Activated CD4-positive, alpha-beta T cell treated with anti-CD3 and anti-CD28 coated beads, Interleukin-10, Interleukin-2, amounts not matched to agents 100 ng/mL and 50 ng/mL, durations not matched to agents 16 hours and 8 hours (primary cell): ENCODE results near the gene TRIM24.

ENCODE experiments used
- DNase-seq: peaks from one replicate; pipeline ENCODE4 v3.0.0-alpha.2; 2020

TRIM24 gene

GRCh38 chr7:138581065-138581464, 121.0 kb downstream of the TRIM24 start:
- peak; percentile 3 for DNase-seq

GRCh38 chr7:138584283-138584682, 124.2 kb downstream of the TRIM24 start:
- DNase-seq: peak; percentile 6

DNA sequence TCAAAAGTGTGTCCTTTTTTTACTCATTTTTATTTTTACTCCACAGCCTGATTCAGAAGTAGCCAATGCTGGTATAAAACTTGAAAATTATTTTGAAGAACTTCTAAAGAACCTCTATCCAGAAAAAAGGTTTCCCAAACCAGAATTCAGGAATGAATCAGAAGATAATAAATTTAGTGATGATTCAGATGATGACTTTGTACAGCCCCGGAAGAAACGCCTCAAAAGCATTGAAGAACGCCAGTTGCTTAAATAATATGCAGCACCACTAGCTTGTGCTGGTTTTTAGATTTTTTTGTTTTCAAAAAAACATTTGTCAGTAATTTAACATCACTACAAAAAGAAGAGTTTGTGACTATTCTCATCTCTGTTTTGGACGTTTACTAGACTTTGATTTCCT, 124.6 kb downstream of the TRIM24 start:
- no peak for DNase-seq

DNA sequence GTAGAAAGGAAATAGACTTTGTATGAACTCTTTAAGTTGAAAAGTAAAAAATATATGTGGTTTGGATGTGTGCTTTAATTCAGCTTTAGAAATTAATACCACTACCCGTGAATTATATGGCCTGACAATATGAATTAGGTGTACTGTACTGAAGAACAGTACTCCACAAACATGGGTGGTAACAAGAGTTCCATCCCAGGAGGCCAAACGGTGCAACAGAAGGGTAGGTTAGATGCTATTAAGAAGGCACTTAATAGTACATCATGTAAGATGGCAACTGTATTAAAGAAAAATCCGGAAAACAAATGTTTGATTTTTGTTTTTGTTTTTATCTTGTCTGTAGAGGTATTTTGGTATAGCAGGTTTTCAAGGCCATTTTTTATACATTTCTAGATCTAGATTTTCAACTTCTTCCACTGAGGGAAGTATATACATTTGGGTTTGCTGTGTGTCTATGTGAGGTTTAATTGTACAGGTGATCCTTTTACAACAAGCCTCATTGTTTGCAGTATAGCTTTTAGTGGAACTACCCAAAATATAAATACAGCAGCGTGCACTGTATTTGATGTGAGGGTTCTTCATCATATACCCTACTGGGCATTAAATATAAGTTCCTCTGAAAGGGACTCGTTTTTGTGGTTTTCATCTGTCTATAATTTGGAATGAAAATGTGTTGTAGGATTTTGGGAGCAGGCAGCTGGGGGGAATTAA, 125.4 kb downstream of the TRIM24 start:
- DNase-seq: no peak

DNA sequence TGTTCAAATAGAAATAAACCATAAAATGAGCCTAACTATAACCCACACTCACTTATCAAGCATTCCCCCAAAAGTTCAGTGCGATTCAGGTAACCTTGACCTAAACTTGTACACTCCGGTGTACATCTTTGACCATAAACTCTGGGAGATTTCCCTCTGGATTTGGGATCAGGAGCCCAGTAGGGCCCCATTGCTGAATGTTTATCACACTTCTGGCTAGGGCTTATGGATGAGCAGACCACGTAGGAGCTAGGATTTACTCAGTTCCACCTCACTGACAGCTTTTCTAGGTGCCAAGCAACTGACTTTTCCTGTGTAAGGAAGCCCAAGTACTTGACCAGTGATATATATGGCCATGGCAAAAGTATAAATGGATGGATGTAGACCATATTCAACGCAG, 127.4 kb downstream of the TRIM24 start:
- DNase-seq: no peak

- DNase-seq: no peak
Observed at GRCh38 chr7:138588986-138589385, 128.9 kb downstream of the TRIM24 start.

GRCh38 chr7:138590154-138590553, 130.1 kb downstream of the TRIM24 start:
- no peak for DNase-seq

- no peak for DNase-seq
Observed at GRCh38 chr7:138595454-138595853, 135.4 kb downstream of the TRIM24 start.

GRCh38 chr7:138602451-138602850, 142.4 kb downstream of the TRIM24 start:
- no peak for DNase-seq

DNA sequence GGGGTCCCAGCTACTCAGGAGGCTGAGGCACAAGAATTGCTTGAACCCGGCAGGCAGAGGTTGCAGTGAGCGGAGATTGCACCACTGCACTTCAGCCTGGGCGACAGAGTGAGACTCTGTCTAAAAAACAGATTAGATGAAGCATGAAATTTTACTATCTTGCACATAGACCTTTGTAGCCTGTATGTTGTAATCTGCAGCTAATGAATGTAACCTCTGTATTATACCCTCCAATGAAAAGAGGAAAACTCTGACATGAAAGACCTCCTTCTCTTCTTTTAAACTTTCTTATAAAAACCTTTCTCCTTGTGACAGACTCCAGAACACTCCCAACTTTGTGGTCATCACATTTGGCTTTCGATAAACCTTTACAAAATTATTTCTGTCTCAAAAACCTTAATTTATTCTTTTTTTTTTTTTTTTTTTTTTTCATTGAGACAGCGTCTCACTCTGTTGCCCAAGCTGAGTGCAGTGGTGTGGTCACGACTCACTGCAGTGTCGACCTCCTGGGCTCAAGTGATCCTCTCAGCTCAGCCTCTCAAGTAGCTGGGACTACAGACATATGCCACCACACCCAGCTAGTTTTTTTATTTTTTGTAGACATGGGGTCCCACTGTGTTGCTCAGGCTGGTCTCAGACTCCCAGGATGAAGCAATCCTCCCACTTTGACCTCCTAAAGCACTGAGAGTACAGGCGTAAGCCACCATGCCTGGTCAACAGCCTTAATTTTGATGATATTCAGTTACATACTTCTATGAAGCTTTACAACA, 143.7 kb downstream of the TRIM24 start:
- no peak for DNase-seq

- DNase-seq: no peak
Observed at GRCh38 chr7:138606236-138606635, 146.2 kb downstream of the TRIM24 start.

DNA sequence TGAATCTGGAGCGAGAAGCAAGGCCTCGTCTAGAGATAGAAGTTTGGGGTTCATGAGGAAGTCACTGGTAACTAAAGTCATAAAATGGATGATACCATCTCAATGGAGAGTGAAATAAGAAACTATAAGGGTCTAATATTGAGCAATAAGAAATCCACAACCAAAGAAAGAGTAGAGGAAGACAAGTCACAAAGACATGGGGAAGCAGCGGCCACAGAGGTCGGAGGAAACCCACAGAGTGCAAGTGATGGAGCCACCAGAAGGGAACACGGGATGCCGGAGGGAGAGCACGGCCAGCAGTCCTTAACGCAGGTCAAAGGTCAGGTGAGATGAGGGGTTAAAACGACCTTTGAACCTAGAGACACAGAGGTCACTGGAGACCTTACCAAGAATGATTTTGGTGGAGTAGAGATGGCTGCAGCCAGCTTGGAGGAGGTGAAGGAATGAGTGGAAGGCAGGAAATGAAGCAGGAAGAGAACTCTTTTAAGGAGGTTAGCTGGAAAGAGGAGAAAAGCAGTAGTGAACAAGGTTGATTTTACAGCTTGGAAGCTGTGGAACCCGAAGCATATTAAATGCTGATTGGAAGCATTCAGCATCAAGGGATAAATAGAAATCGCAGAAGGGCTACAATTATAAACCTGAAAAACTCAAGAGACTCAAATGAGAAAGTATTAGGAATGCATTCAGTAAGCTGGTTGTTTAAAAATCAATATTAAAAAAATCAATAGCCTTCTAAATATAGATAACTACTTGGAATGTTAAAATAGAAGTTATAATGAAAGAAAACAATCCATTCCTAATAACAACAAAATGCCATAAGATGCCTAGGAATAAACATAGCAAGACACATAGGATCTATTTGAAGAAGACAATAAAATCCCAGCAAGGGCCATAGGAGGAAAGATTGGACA, 147.4 kb downstream of the TRIM24 start:
- DNase-seq: no peak

DNA sequence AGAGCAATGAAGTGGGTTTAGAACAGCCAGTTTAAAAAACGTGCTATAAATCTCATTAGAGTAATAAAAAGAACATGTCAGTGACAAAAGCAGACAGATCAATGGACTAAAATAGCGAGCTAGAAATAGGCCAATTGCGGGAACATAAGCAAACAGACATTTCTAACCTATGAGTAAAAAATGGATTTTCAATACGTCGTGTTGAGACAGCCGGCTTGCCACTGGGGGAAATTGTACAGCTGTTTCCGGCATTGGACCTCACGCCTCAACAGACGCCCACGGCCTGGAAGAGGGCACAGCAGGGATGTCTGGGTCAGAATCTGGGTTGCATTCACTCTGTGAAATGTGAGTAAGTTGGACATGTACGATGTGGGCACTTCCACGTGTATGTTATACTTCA, 148.2 kb downstream of the TRIM24 start:
- DNase-seq: peak; percentile 66

DNA sequence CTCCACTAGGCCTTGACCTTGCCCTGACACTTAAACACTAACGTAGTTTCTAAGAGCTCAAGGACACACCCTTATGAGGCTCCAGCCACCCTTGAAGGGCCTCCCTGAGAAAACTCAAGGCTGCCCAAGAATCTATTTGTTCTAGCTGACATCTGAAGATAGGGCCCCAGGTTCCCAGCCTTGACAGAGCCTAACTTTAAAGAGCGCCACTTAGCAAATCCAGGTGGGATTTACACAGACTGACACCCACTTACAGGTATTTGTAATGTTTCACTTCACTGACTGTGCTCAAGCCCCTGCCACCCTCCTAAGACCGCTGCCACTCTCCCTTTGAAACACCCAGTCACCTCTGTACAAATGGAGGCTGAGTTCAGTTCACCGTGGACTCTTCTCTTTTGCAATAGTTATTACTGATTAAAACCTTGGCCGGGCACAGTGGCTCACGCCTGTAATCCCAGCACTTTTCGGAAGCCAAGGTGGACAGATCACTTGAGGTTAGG, 150.7 kb downstream of the TRIM24 start:
- DNase-seq: no peak

DNA sequence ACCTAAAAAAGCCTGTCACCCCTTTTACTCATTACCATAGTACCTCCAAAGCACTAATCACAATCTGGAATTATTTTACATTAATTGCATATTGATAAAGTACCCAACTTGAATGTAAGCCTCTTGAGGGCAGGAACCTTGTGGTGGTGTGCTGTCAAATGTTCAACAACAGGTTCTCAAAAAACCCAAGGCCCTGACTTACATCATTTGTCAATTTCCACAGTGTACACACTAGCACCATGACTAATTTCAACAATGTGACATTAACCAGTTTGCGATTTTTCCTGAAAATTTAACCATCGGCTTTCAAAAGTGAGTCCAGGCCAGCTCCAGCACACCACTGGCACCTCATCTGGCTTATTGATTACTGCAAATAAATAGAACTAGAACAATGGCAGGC, 153.6 kb downstream of the TRIM24 start:
- no peak for DNase-seq

DNA sequence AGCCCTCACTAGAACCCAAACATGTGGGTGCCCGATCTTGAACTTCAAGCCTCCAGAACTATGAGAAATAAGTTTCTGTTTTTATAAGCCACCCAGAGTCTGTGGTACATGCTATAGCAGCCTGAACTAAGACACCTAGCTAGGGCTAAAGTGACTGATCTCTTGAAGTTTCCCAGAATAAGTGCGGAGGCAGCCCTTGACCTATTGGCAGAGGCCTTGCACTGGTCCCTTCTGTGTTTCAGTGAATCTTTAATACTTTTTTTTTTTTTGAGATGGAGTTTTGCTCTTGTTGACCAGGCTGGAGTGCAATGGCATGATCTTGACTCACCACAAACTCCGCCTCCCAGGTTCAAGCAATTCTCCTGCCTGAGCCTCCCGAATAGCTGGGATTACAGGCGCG, 156.0 kb downstream of the TRIM24 start:
- DNase-seq: no peak

DNA sequence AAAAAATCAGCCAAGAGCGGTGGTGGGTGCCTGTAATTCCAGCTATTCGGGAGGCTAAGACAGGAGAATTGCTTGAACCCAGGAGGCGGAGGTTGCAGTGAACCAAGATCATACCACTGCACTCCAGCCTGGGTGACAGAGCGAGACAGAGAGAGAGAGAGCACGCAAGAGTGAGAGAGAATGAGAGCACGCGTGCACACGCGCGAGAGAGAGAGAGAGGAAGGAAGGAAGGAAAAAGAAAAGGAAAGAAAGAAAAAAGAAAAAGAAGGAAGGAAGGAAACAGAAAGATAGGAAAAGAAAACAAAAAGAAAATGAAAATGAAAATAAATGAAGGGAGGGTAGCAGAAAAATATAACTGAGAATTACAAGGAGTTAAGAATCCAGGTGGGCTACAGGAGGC, 158.4 kb downstream of the TRIM24 start:
- no peak for DNase-seq

DNA sequence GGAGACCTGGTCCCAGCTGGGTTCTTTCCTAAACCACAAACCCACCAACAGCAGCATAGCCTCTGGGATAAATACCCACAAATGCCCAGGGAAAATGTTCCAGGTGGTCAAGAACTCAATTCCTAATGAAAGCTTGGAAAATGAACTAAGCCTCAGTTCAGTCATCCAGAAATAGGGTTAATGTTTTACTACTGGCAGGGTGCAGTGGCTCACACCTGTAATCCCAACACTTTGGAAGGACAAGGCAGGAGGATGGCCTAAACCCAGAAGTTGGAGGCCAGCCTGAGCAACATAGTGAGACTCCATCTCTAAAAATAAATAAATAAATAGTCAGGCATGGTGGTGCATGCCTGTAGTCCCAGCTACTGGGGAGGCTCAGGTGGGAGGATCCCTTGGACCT, 158.9 kb downstream of the TRIM24 start:
- no peak for DNase-seq

GRCh38 chr7:138622841-138623240, 162.8 kb downstream of the TRIM24 start:
- no peak for DNase-seq

DNA sequence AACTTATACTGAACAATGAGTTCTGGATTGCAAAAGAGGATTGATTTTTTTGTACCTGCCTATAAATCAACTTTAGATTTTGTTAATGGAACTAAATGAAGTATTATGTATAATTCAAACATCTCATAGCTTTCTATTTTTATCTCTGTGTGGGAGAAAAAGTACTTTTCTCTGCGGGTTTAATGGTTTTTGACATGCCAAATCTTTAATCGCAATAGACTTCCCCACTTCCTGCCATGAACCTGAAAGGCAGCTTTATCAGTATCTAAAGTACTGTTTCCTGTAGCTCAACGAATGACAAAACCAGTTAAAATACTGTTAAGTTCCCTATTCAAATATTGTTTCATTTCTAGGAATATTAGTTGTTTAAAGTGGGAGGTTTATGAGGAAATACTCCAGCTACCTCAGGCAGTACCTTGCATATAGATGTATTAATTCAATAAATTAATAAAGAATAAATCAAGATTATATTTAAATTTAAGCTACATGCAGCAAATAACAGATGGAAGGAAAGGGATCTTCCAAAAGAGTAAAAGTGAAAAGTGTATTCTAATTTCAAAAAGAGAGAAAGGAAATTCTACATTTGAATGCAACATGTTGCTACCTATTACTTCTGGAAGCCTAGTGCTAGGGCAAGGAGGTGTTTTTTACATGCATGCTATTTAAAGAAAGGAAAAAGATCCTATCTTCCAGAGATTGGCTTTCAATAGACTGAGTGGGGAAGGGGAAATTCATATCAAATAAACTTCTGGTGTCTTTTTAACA, 165.2 kb downstream of the TRIM24 start:
- DNase-seq: peak; percentile 45

- DNase-seq: peak; percentile 15
Observed at GRCh38 chr7:138625849-138626230, 165.8 kb downstream of the TRIM24 start.

DNA sequence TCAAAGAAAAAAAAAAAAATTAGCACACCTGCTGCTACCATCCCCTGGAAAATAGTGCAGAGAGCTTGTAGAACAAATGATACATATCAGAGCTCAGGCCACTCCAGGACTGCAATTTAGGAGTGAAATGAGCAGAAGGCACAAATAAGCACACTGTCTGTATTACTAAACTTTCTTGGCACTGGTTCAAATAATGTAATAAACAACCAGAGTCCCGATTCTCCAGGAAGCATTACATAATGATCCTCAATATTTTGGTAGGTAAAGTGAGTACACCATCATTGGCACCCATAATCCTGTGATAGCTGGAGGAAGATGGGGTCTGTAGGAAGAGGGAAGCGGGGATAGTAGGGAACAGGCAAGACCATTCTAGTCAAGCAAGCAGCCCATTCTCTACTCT, 166.8 kb downstream of the TRIM24 start:
- DNase-seq: no peak

GRCh38 chr7:138627361-138627760, 167.3 kb downstream of the TRIM24 start:
- DNase-seq: no peak
